GM10266 (cell line): Measurements from ENCODE around the gene NRG2.
A peak's percentile ranks its signal among the peaks of the same experiment; 100 is the strongest.

Source experiments
- DNase-seq: peaks from one replicate; pipeline ENCODE4 v3.0.0; 2012; ENCODE audit errors: extremely low spot score
- CTCF ChIP-seq: IDR thresholded peaks from 2 replicates; pipeline ENCODE4 v1.5.1; 2012; ENCODE audit warnings: mild to moderate bottlenecking, low read depth; ENCODE audit not compliant: control insufficient read depth, insufficient read depth; ENCODE audit errors: missing control alignments

NRG2 gene

GRCh38 chr5:139844472-139845145 lies 198.5 kb downstream of the NRG2 start:
- peak; percentile 88 for DNase-seq
- peak; percentile 84 for TF ChIP-seq CTCF

GRCh38 chr5:139843991-139844390 lies 199.1 kb downstream of the NRG2 start:
- DNase-seq = peak; percentile 47
- TF ChIP-seq CTCF = no peak

GRCh38 chr5:139842321-139842720 lies 200.8 kb downstream of the NRG2 start:
- TF ChIP-seq CTCF = no peak
- DNase-seq = no peak

- no peak for DNase-seq
- TF ChIP-seq CTCF = no peak
Observed at GRCh38 chr5:139841549-139841948, 201.6 kb downstream of the NRG2 start.

GRCh38 chr5:139839918-139840317 lies 203.2 kb downstream of the NRG2 start:
- DNase-seq = no peak
- TF ChIP-seq CTCF = no peak

GRCh38 chr5:139839232-139839815 lies 203.8 kb downstream of the NRG2 start:
- no peak for DNase-seq
- no peak for TF ChIP-seq CTCF

- no peak for TF ChIP-seq CTCF
- no peak for DNase-seq
Observed at GRCh38 chr5:139838381-139839197, 204.5 kb downstream of the NRG2 start.
